Measurements from ENCODE around the gene SLC35G6.
"Not testable (repeated sequence)": the region's sequence is repeated elsewhere in the genome, so short reads cannot be mapped to it uniquely, and the experiment has no call there.

Gene SLC35G6

DNA sequence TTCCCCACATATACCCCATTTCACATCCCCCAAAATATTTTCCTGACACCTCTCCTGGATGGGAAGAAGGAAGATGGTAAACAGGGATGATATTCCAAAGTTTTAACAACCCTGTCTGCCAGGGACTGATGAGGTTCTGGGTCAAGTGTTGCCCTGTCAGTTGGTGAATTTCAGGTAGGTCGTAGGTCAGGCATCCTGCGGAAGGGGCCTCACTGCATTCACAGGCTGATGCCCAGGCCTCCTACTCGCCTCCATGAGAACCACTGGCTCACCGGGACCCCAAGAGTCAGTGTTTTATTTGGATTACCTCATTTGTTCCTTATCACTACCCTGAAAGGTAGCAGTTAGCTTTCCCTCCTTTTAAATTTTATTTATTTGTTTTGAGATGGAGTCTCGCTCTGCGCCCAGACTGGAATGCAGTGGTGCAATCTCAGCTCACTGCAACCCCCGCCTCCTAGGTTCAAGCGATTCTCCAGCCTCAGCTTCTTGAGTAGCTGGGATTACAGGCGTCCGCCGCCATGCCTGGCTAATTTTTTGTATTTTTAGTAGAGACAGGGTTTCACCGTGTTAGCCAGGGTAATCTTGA, 12.3 kb upstream of the SLC35G6 start:
- H3K4me3 ChIP-seq (ENCODE audit: low read depth in 1 of 5, low read length in 5 of 5) = no peak overlapping the region

DNA sequence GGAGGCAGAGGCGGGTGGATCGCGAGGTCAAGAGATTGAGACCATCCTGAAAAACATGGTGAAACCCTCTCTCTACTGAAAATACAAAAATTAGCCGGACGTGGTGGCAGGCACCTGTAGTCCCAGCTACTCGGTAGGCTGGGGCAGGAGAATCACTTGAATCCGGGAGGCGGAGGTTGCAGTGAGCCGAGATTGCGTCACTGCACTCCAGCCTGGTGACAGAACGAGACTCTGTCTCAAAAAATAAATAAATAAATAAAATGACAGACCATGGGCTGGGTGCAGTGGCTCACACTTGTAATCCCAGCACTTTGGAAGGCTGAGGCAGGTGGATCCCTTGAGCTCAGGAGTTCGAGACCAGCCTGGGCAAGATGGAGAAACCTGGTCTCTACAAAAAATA, 11.4 kb upstream of the SLC35G6 start:
- H3K27me3 ChIP-seq (ENCODE audit: control insufficient read depth in 5 of 5, insufficient read depth in 4 of 5, low read length in 5 of 5); H3K9ac ChIP-seq (ENCODE audit: low read length in 5 of 5); H3K9me3 ChIP-seq (ENCODE audit: control insufficient read depth in 5 of 5, low read length in 5 of 5); H3K4me3 ChIP-seq (ENCODE audit: low read depth in 1 of 5, low read length in 5 of 5); H3K27ac ChIP-seq (ENCODE audit: low read depth, low read length): not testable (repeated sequence)
- peaks cover 0 to 22% (median 12%) of the 10 kb centered on the region in 5 donors for H3K36me3 ChIP-seq (ENCODE audit: control insufficient read depth in 5 of 5, insufficient read depth in 5 of 5, low read length in 5 of 5)
- peaks cover 0 to 56% (median 38%) of the 10 kb centered on the region in 5 donors for H3K4me1 ChIP-seq (ENCODE audit: control insufficient read depth in 5 of 5, insufficient read depth in 5 of 5, low read length in 5 of 5)

More for the DNA sequence above, 12.3 kb upstream of the SLC35G6 start:
- Histone ChIP-seq H3K36me3 (ENCODE audit: control insufficient read depth in 5 of 5, insufficient read depth in 5 of 5, low read length in 5 of 5) (peaks cover 0 to 28% (median 14%) of the 10 kb centered on the region in 5 donors), H3K27me3 (ENCODE audit: control insufficient read depth in 5 of 5, insufficient read depth in 4 of 5, low read length in 5 of 5) (no peaks in the 10 kb centered on the region), H3K4me1 (ENCODE audit: control insufficient read depth in 5 of 5, insufficient read depth in 5 of 5, low read length in 5 of 5) (peaks cover 0 to 47% (median 36%) of the 10 kb centered on the region in 5 donors), H3K9ac (ENCODE audit: low read length in 5 of 5) (peak overlapping the region in 1 of 5 donors; percentile 14), H3K9me3 (ENCODE audit: control insufficient read depth in 5 of 5, low read length in 5 of 5) (no peaks in the 10 kb centered on the region), H3K27ac (ENCODE audit: low read depth, low read length) (no peak overlapping the region)

DNA sequence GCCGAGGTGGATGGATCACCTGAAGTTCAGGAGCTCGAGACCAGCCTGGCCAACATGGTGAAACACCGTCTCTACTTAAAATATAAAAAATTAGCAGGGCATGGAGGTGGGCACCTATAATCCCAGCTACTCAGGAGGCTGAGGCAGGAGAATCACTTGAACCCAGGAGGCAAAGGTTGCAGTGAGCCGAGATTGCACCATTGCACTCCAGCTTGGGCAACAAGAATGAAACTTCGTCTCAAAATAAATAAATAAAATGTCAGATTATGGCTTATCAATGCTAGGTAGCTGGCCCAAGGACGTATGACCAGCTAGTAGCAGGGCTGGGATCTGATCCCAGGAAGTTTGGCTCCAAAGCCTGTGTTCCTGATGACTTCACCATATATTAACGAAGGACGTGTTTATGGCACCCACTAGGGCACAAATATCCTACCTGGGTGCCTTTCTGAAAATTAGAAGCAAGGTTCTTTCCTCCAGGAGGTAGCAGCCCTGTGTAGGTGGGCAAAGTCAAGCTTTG, 10.7 kb upstream of the SLC35G6 start:
- Histone ChIP-seq H3K9ac (ENCODE audit: low read length in 5 of 5) (peak overlapping the region in 1 of 5 donors; percentile 39), H3K4me1 (ENCODE audit: control insufficient read depth in 5 of 5, insufficient read depth in 5 of 5, low read length in 5 of 5) (peaks cover 0 to 62% (median 41%) of the 10 kb centered on the region in 5 donors), H3K36me3 (ENCODE audit: control insufficient read depth in 5 of 5, insufficient read depth in 5 of 5, low read length in 5 of 5) (peaks cover 0 to 19% (median 11%) of the 10 kb centered on the region in 5 donors)
- not testable (repeated sequence) for H3K27me3 ChIP-seq (ENCODE audit: control insufficient read depth in 5 of 5, insufficient read depth in 4 of 5, low read length in 5 of 5); H3K9me3 ChIP-seq (ENCODE audit: control insufficient read depth in 5 of 5, low read length in 5 of 5); H3K27ac ChIP-seq (ENCODE audit: low read depth, low read length); H3K4me3 ChIP-seq (ENCODE audit: low read depth in 1 of 5, low read length in 5 of 5)

DNA sequence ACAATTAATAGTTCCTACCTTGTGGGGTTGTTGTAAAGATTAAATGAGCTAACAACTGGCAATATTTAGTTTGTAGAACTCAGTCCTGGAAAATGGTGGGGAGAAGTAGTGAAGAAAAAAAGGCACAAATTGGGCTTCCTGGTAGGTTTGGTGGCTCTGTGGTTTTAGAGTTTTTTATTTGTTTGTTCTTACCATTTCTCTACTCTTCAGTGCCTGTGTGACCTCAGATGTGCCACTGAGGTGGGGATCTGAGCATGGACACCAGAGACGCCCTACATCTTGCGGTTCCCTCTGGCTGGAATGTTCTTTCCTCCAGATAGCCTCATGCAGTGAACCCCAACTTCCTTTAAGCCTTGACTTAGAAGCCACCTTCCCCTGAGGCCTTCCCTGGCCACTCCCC, 9.5 kb upstream of the SLC35G6 start:
- H3K36me3 ChIP-seq (ENCODE audit: control insufficient read depth in 5 of 5, insufficient read depth in 5 of 5, low read length in 5 of 5) = peaks cover 0 to 7% (median under 1%) of the 10 kb centered on the region in 5 donors
- peaks cover 11 to 66% (median 49%) of the 10 kb centered on the region in 5 donors for H3K4me1 ChIP-seq (ENCODE audit: control insufficient read depth in 5 of 5, insufficient read depth in 5 of 5, low read length in 5 of 5)
- H3K4me3 ChIP-seq (ENCODE audit: low read depth in 1 of 5, low read length in 5 of 5) = no peak overlapping the region
- H3K9me3 ChIP-seq (ENCODE audit: control insufficient read depth in 5 of 5, low read length in 5 of 5) = no peaks in the 10 kb centered on the region
- H3K9ac ChIP-seq (ENCODE audit: low read length in 5 of 5) = peak overlapping the region in 1 of 5 donors; percentile 56
- no peaks in the 10 kb centered on the region for H3K27me3 ChIP-seq (ENCODE audit: control insufficient read depth in 5 of 5, insufficient read depth in 4 of 5, low read length in 5 of 5)
- H3K27ac ChIP-seq (ENCODE audit: low read depth, low read length) = no peak overlapping the region

DNA sequence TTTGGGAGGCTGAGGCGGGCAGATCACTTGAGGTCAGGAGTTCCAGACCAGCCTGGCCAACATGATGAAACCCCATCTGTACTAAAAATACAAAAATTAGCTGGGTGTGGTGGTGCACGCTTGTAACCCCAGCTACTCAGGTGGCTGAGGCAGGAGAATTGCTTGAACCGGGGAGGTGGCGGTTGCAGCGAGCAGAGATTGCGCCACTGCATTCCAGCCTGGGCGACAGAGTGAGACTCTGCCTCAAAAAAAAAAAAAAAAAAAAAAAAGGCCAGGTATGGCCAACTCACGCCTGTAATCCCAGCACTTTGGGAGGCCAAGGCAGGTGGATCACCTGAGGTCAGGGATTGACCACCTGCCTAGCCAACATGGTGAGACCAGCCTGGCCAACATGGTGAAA, 6.5 kb upstream of the SLC35G6 start:
- not testable (repeated sequence) for H3K36me3 ChIP-seq (ENCODE audit: control insufficient read depth in 5 of 5, insufficient read depth in 5 of 5, low read length in 5 of 5); H3K27me3 ChIP-seq (ENCODE audit: control insufficient read depth in 5 of 5, insufficient read depth in 4 of 5, low read length in 5 of 5); H3K4me3 ChIP-seq (ENCODE audit: low read depth in 1 of 5, low read length in 5 of 5); H3K9me3 ChIP-seq (ENCODE audit: control insufficient read depth in 5 of 5, low read length in 5 of 5); H3K9ac ChIP-seq (ENCODE audit: low read length in 5 of 5)
- Histone ChIP-seq H3K4me1 (ENCODE audit: control insufficient read depth in 5 of 5, insufficient read depth in 5 of 5, low read length in 5 of 5) (peaks cover 11 to 66% (median 50%) of the 10 kb centered on the region in 5 donors), H3K27ac (ENCODE audit: low read depth, low read length) (peak overlapping the region; percentile 95)

DNA sequence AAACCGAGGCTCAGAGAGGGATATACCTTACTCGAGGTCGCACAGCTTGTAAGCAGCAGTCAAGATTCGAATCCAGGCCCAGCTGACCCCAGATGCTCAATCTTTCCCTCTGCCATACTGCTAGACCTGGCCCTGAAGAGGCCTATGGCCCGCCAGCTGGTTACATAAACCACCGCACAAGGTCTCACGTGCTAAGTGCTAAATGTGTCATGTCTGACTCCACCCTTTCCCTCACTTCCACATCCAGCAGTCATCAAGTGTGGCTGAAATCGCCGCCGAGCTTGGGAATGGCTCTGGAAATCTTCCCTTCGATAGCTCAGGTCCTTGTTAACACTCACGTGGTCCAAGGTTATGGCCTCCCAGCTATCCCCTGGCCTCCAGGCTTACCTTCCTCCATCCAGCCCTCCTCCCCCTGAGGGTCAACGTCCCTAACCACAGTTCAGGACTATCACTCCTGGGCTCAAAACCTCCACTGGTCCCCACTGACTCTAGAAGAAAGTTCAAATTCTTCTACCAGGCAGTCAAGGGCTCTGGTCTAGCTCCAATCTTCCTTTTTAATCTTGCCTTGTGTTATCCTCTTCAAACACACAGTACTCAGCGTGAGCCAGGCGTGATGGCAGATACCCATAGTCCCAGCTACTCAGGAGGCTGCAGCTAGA, 5.4 kb upstream of the SLC35G6 start:
- H3K9ac ChIP-seq (ENCODE audit: low read length in 5 of 5) = peak overlapping the region; percentile 1 to 48 (median 34)
- peaks cover 0 to 2% (median 0%) of the 10 kb centered on the region in 5 donors for H3K36me3 ChIP-seq (ENCODE audit: control insufficient read depth in 5 of 5, insufficient read depth in 5 of 5, low read length in 5 of 5)
- no peaks in the 10 kb centered on the region for H3K9me3 ChIP-seq (ENCODE audit: control insufficient read depth in 5 of 5, low read length in 5 of 5)
- peak overlapping the region in 4 of 5 donors; percentile 7 to 48 (median 28) for H3K4me3 ChIP-seq (ENCODE audit: low read depth in 1 of 5, low read length in 5 of 5)
- H3K4me1 ChIP-seq (ENCODE audit: control insufficient read depth in 5 of 5, insufficient read depth in 5 of 5, low read length in 5 of 5) = peaks cover 11 to 68% (median 55%) of the 10 kb centered on the region in 5 donors
- H3K27ac ChIP-seq (ENCODE audit: low read depth, low read length) = peak overlapping the region; percentile 95
- no peaks in the 10 kb centered on the region for H3K27me3 ChIP-seq (ENCODE audit: control insufficient read depth in 5 of 5, insufficient read depth in 4 of 5, low read length in 5 of 5)

DNA sequence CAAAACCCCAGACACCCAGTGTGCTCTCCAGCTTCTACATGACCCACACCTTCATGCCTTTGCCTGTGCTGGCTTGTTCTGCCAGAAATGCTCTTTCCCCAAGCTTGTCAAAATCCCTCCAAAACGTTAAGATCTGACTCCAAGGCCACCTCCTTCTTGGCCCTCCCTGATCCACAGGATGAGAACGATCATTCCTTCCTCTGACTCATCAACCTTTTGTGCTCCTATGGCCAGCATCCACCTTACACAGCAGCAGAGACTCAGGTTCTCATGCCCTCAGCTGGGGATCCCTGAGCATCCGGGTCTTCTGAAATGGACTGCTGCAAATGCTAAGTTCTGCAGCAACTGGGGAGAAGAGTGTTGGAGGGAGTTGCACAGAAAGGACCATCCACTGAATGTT, 4.8 kb upstream of the SLC35G6 start:
- H3K4me1 ChIP-seq (ENCODE audit: control insufficient read depth in 5 of 5, insufficient read depth in 5 of 5, low read length in 5 of 5) = peaks cover 11 to 68% (median 54%) of the 10 kb centered on the region in 5 donors
- H3K4me3 ChIP-seq (ENCODE audit: low read depth in 1 of 5, low read length in 5 of 5) = peak overlapping the region in 2 of 5 donors; percentile 7 to 30

DNA sequence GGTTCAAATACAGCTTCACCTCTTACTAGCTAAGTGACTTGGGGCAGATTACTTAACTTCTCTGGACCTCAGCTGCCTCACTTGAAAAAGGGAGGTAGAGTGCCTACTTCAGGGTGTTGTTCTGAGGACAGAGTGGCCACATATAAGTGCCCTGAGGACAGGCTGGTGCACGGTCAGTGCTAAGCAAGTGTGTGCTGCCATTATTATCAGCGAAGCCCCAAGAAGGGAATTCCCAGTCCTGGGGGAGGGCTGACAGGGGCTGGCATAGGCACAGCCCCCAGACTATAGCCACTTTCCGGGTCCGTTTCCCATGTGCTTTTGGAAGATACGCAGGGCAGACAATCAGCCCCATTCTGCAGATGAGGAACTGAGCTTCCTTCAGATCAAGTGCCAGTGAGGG, 4.3 kb upstream of the SLC35G6 start:
- peaks cover 11 to 65% (median 53%) of the 10 kb centered on the region in 5 donors for H3K4me1 ChIP-seq (ENCODE audit: control insufficient read depth in 5 of 5, insufficient read depth in 5 of 5, low read length in 5 of 5)
- no peaks in the 10 kb centered on the region for H3K27me3 ChIP-seq (ENCODE audit: control insufficient read depth in 5 of 5, insufficient read depth in 4 of 5, low read length in 5 of 5)
- H3K9ac ChIP-seq (ENCODE audit: low read length in 5 of 5) = peak overlapping the region in 2 of 5 donors; percentile 83 to 88
- H3K9me3 ChIP-seq (ENCODE audit: control insufficient read depth in 5 of 5, low read length in 5 of 5) = no peaks in the 10 kb centered on the region
- no peaks in the 10 kb centered on the region for H3K36me3 ChIP-seq (ENCODE audit: control insufficient read depth in 5 of 5, insufficient read depth in 5 of 5, low read length in 5 of 5)
- H3K4me3 ChIP-seq (ENCODE audit: low read depth in 1 of 5, low read length in 5 of 5) = peak overlapping the region; percentile 68 to 89 (median 84)
- peak overlapping the region; percentile 95 for H3K27ac ChIP-seq (ENCODE audit: low read depth, low read length)

More for the DNA sequence above, 4.8 kb upstream of the SLC35G6 start:
- peak overlapping the region in 3 of 5 donors; percentile 1 to 48 (median 34) for H3K9ac ChIP-seq (ENCODE audit: low read length in 5 of 5)
- H3K9me3 ChIP-seq (ENCODE audit: control insufficient read depth in 5 of 5, low read length in 5 of 5) = no peaks in the 10 kb centered on the region
- H3K36me3 ChIP-seq (ENCODE audit: control insufficient read depth in 5 of 5, insufficient read depth in 5 of 5, low read length in 5 of 5) = peaks cover 0 to under 1% (median 0%) of the 10 kb centered on the region in 5 donors
- peak overlapping the region; percentile 95 for H3K27ac ChIP-seq (ENCODE audit: low read depth, low read length)
- no peaks in the 10 kb centered on the region for H3K27me3 ChIP-seq (ENCODE audit: control insufficient read depth in 5 of 5, insufficient read depth in 4 of 5, low read length in 5 of 5)

DNA sequence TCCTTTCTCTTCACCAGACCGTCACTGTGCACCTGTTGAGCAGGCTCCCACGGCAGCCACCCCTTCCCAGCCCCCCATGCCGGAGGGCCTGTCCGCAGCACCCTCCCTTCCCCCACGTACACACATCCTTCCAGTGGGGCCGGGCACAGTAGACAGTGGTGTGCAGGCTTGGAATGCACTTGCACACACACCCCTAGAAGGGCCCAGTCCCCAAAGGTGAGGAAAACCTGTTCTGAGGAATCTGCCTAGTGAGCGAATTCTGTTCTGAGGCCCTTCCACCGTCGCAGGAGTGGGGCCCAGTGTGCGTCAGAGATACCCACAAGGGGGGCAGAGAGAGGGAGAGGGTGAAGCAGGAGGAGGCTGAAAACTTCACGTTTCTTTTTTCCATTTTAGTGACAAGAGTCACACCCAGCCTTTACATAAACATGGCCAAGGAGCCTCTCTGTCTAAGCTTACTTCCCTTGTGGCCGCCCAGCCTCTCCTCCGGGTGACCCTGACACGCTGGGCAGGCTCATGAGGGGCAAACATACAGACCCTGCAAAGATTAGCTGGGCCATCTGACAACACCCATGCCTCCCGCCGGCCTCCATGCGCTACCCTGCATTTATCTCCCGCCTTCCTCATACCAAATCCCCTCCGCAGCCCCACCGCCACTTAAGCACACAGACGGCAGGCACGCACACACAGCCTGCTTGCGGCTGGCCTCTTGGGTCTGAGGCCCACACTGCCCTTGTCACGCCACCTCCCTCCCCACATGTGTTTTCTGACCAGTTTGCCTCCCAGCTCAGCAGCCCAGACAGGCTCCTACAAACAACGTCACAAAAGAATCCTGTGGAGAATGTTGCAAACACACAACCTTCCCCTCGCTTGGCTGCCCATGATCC, 3.6 kb upstream of the SLC35G6 start:
- Histone ChIP-seq H3K27ac (ENCODE audit: low read depth, low read length) (peak overlapping the region; percentile 95), H3K9me3 (ENCODE audit: control insufficient read depth in 5 of 5, low read length in 5 of 5) (no peaks in the 10 kb centered on the region), H3K4me3 (ENCODE audit: low read depth in 1 of 5, low read length in 5 of 5) (peak overlapping the region; percentile 81 to 99 (median 87)), H3K9ac (ENCODE audit: low read length in 5 of 5) (peak overlapping the region; percentile 25 to 88 (median 70)), H3K36me3 (ENCODE audit: control insufficient read depth in 5 of 5, insufficient read depth in 5 of 5, low read length in 5 of 5) (no peaks in the 10 kb centered on the region), H3K27me3 (ENCODE audit: control insufficient read depth in 5 of 5, insufficient read depth in 4 of 5, low read length in 5 of 5) (no peaks in the 10 kb centered on the region), H3K4me1 (ENCODE audit: control insufficient read depth in 5 of 5, insufficient read depth in 5 of 5, low read length in 5 of 5) (peaks cover 11 to 65% (median 53%) of the 10 kb centered on the region in 5 donors)

Data from subcutaneous abdominal adipose tissue (tissue), 5 donors.